Astrocyte (in vitro differentiated cells and primary cell): ENCODE measurements around the gene HRC. TPM values are rescaled to one million over a fixed set of nuclear protein-coding genes. Genes with fewer than 3 reads are reported as not detected.
"Not testable (repeated sequence)": the region's sequence is repeated elsewhere in the genome, so short reads cannot be mapped to it uniquely, and the experiment has no call there.

Experiments
- DNase-seq: peaks from one replicate; pipeline ENCODE4 v3.0.0-alpha.2; 2010; ENCODE audit warnings: low read depth
- FAIRE-seq: peaks from 2 replicates; lab custom pipeline; 2011; peaks lifted over from hg19 to GRCh38; lab: Jason Lieb, UNC
- H2AFZ ChIP-seq: 2 replicates; pipeline ENCODE4 v1.6.0; 2012; ENCODE audit warnings: low read depth, low read length, inconsistent platforms
- H3K27ac ChIP-seq: 2 replicates; pipeline ENCODE4 v1.5.1; 2011; ENCODE audit warnings: low read depth, low read length, inconsistent platforms
- H3K27me3 ChIP-seq: 2 replicates; pipeline ENCODE4 v1.6.0; 2011; ENCODE audit warnings: low read length, inconsistent platforms; ENCODE audit not compliant: insufficient read depth
- H3K36me3 ChIP-seq: 2 replicates; pipeline ENCODE4 v1.5.1; 2011; ENCODE audit warnings: low read length, inconsistent platforms; ENCODE audit not compliant: insufficient read depth
- H3K4me1 ChIP-seq: 2 replicates; pipeline ENCODE4 v1.5.1; 2011; ENCODE audit warnings: low read length, inconsistent platforms; ENCODE audit not compliant: insufficient read depth
- H3K4me2 ChIP-seq: 2 replicates; pipeline ENCODE4 v1.6.0; 2012; ENCODE audit warnings: low read length, inconsistent platforms
- H3K4me3 ChIP-seq: 2 replicates; pipeline ENCODE4 v1.5.1; 2011; ENCODE audit warnings: low read depth, mild to moderate bottlenecking, low read length, inconsistent platforms; ENCODE audit not compliant: insufficient read depth
- H3K79me2 ChIP-seq: 2 replicates; pipeline ENCODE4 v1.6.0; 2012; ENCODE audit warnings: mild to moderate bottlenecking, low read length, inconsistent platforms; ENCODE audit not compliant: insufficient read depth
- H3K9ac ChIP-seq: 2 replicates; pipeline ENCODE4 v1.6.0; 2012; ENCODE audit warnings: mild to moderate bottlenecking, low read length, inconsistent platforms
- H3K9me3 ChIP-seq: 2 replicates; pipeline ENCODE4 v1.5.1; 2012; ENCODE audit warnings: low read depth, mild to moderate bottlenecking, low read length, inconsistent platforms; ENCODE audit not compliant: insufficient read depth
- H4K20me1 ChIP-seq: 2 replicates; pipeline ENCODE4 v1.6.0; 2012; ENCODE audit warnings: low read length, inconsistent platforms; ENCODE audit not compliant: insufficient read depth
- H3K27ac Mint-ChIP-seq: one replicate; pipeline ENCODE4 v1.8.0; 2021; ENCODE audit warnings: mild to moderate bottlenecking, mixed read lengths; ENCODE audit not compliant: unreplicated experiment
- H3K27me3 Mint-ChIP-seq: one replicate; pipeline ENCODE4 v1.8.0; 2021; ENCODE audit warnings: low read depth, mixed read lengths; ENCODE audit not compliant: unreplicated experiment
- H3K36me3 Mint-ChIP-seq: one replicate; pipeline ENCODE4 v1.8.0; 2021; ENCODE audit warnings: low read depth, mixed read lengths; ENCODE audit not compliant: unreplicated experiment
- H3K4me1 Mint-ChIP-seq: one replicate; pipeline ENCODE4 v1.8.0; 2021; ENCODE audit warnings: low read depth, mixed read lengths; ENCODE audit not compliant: unreplicated experiment
- H3K4me3 Mint-ChIP-seq: one replicate; pipeline ENCODE4 v1.8.0; 2021; ENCODE audit warnings: mild to moderate bottlenecking, moderate library complexity, mixed read lengths; ENCODE audit not compliant: unreplicated experiment
- H3K9me3 Mint-ChIP-seq: one replicate; pipeline ENCODE4 v1.8.0; 2021; ENCODE audit warnings: mild to moderate bottlenecking, mixed read lengths; ENCODE audit not compliant: unreplicated experiment
- EZH2 ChIP-seq: IDR thresholded peaks from 2 replicates; pipeline ENCODE4 v1.6.1; 2012; ENCODE audit warnings: mild to moderate bottlenecking, low read length, inconsistent platforms; ENCODE audit not compliant: insufficient read depth
- total RNA-seq: library from RNA; stranded (reverse); gene quantifications from 2 replicates; pipeline ENCODE4 v1.2.1, GENCODE V29; 2021
- TF ChIP-seq, protein P1 (sequence below): IDR thresholded peaks from 2 replicates; pipeline ENCODE4 v1.5.1; 2011; ENCODE audit warnings: low read depth, mild to moderate bottlenecking, inconsistent platforms, low read length, moderate library complexity; ENCODE audit not compliant: insufficient read depth

The HRC gene
- total RNA-seq, 1 donor from 2014 or later: not detected

DNA sequence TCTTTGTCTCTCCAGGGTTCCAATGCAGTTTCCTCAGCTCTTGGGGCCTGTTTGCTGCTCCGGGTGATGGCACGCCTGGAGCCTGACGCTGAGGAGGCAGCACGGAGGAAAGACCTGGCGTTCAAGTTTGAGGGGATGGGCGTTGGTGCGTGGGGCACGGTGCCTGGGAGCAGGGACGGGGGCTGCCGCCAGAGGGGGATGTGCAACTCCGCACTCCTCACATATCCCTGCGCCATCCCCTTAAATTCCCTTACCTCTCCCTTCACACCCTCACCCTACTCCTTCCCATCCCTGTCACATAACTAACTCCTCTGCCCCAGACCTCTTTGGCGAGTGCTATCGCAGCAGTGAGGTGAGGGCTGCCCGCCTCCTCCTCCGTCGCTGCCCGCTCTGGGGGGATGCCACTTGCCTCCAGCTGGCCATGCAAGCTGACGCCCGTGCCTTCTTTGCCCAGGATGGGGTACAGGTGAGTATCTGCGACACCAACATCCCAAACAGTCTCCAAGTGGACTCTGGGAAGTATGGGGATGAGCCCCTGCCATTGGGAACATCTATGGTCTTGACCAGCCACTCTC, 33.5 kb upstream of the HRC start:
- no peak for TF ChIP-seq EZH2
- TF ChIP-seq, protein P1, sequence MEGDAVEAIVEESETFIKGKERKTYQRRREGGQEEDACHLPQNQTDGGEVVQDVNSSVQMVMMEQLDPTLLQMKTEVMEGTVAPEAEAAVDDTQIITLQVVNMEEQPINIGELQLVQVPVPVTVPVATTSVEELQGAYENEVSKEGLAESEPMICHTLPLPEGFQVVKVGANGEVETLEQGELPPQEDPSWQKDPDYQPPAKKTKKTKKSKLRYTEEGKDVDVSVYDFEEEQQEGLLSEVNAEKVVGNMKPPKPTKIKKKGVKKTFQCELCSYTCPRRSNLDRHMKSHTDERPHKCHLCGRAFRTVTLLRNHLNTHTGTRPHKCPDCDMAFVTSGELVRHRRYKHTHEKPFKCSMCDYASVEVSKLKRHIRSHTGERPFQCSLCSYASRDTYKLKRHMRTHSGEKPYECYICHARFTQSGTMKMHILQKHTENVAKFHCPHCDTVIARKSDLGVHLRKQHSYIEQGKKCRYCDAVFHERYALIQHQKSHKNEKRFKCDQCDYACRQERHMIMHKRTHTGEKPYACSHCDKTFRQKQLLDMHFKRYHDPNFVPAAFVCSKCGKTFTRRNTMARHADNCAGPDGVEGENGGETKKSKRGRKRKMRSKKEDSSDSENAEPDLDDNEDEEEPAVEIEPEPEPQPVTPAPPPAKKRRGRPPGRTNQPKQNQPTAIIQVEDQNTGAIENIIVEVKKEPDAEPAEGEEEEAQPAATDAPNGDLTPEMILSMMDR: no peak
- H3K79me2 ChIP-seq: no peaks in the 10 kb centered on the region
- H4K20me1 ChIP-seq: no peaks in the 10 kb centered on the region
- no peak overlapping the region for H2AFZ ChIP-seq
- H3K9ac ChIP-seq: no peak overlapping the region
- peaks cover 11% of the 10 kb centered on the region for H3K36me3 ChIP-seq
- H3K4me1 ChIP-seq: no peaks in the 10 kb centered on the region
- no peak for DNase-seq
- Mint-ChIP-seq H3K27ac (no peak overlapping the region), H3K4me3 (no peak overlapping the region), H3K36me3 (peaks cover 63% of the 10 kb centered on the region), H3K4me1 (no peaks in the 10 kb centered on the region), H3K27me3 (peaks cover 3% of the 10 kb centered on the region), H3K9me3 (peaks cover 10% of the 10 kb centered on the region)
- no peaks in the 10 kb centered on the region for H3K27me3 ChIP-seq
- no peaks in the 10 kb centered on the region for H3K9me3 ChIP-seq
- no peak for FAIRE-seq
- H3K27ac ChIP-seq: no peak overlapping the region
- H3K4me3 ChIP-seq: no peak overlapping the region
- H3K4me2 ChIP-seq: no peak overlapping the region

DNA sequence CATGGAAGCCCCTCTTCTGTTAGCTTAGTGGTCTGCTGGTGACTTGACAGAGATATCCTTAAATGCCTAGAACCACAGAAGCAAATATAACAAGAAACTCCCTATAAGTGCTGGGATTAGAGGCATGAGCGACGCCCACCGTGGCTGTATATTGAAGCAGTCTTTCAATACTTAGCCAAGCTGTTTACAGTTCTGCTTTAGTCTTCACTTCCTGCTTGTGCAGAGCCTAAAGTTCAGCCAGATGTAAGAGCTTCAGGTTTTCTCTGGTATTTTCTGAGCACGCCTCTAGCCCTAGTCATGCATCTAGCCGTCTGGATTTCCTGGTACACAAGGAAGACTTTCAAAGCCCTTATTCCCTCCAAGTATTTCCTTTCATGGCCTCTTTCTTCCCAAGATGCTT, 30.9 kb upstream of the HRC start:
- H3K4me3 ChIP-seq: no peak overlapping the region
- Mint-ChIP-seq H3K9me3 (peaks cover 17% of the 10 kb centered on the region), H3K27me3 (no peaks in the 10 kb centered on the region), H3K4me3 (no peak overlapping the region), H3K4me1 (no peaks in the 10 kb centered on the region), H3K36me3 (peaks cover 62% of the 10 kb centered on the region), H3K27ac (no peak overlapping the region)
- H3K4me2 ChIP-seq: no peak overlapping the region
- peaks cover 11% of the 10 kb centered on the region for H3K36me3 ChIP-seq
- no peaks in the 10 kb centered on the region for H4K20me1 ChIP-seq
- no peaks in the 10 kb centered on the region for H3K27me3 ChIP-seq
- no peaks in the 10 kb centered on the region for H3K79me2 ChIP-seq
- FAIRE-seq: no peak
- H3K27ac ChIP-seq: no peak overlapping the region
- H2AFZ ChIP-seq: no peak overlapping the region
- H3K9me3 ChIP-seq: no peaks in the 10 kb centered on the region
- H3K9ac ChIP-seq: no peak overlapping the region
- no peak for DNase-seq
- no peak for TF ChIP-seq EZH2
- TF ChIP-seq, protein P1: no peak
- H3K4me1 ChIP-seq: no peaks in the 10 kb centered on the region

DNA sequence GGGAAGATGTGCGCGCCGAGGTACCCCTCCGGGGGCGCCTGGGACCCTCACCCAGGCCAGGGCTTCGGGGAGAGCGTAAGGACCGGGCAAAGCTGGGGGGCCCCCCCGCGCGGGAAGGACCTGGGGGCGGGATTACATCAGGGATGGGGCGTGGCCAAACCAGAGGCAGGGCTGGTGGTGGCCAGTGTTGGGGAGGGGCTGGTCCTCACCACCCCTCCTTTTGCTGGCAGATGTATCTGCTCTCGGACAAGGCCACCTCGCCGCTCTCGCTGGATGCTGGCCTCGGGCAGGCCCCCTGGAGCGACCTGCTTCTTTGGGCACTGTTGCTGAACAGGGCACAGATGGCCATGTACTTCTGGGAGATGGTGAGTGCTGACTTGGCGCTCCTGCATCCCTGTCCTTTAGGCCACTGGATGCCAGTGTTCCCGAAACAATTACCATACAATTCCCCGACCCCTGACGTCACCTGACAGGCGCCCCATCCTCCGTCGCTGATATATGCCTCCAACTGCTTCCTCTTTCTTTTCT, 27.7 kb upstream of the HRC start:
- Mint-ChIP-seq H3K9me3 (peaks cover 15% of the 10 kb centered on the region), H3K4me1 (no peaks in the 10 kb centered on the region), H3K27ac (no peak overlapping the region), H3K36me3 (peaks cover 51% of the 10 kb centered on the region), H3K4me3 (no peak overlapping the region), H3K27me3 (no peaks in the 10 kb centered on the region)
- TF ChIP-seq, protein P1: no peak
- no peak for TF ChIP-seq EZH2
- Histone ChIP-seq H3K79me2 (no peaks in the 10 kb centered on the region), H3K4me1 (no peaks in the 10 kb centered on the region), H3K9ac (no peak overlapping the region), H3K36me3 (no peaks in the 10 kb centered on the region), H3K27me3 (no peaks in the 10 kb centered on the region), H3K27ac (no peak overlapping the region), H3K4me2 (no peak overlapping the region), H3K9me3 (no peaks in the 10 kb centered on the region), H3K4me3 (no peak overlapping the region), H2AFZ (no peak overlapping the region), H4K20me1 (no peaks in the 10 kb centered on the region)
- DNase-seq (no peak), FAIRE-seq (no peak)

DNA sequence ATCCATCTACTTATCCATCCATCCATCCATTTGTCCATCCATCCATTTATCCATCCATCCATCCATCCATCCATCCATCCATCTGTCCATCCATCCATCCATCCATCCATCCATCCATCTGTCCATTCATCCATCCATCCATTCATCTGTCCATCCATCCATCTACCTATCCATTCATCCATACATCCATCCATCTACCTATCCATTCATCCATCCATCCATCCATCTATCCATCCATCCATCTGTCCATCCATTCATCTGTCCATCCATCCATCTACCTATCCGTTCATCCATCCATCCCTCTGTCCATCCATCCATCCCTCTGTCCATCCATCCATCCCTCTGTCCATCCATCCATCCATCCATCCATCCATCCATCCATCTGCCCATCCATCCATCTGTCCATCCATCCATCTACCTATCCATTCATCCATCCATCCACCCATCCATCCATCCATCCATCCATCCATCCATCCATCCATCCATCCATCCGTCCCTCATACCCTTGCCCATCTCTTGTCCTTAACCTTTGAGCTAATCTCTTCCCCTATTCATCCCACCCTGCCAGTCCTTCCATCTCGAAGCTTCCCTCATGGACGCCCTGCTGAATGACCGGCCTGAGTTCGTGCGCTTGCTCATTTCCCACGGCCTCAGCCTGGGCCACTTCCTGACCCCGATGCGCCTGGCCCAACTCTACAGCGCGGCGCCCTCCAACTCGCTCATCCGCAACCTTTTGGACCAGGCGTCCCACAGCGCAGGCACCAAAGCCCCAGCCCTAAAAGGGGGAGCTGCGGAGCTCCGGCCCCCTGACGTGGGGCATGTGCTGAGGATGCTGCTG, 27.0 kb upstream of the HRC start:
- H3K4me3 ChIP-seq, H3K4me1 Mint-ChIP-seq, H3K4me1 ChIP-seq, H2AFZ ChIP-seq, H3K9ac ChIP-seq, FAIRE-seq, H3K79me2 ChIP-seq, H3K27me3 Mint-ChIP-seq, H3K27ac ChIP-seq, DNase-seq, H3K4me2 ChIP-seq, H3K27me3 ChIP-seq, H3K36me3 ChIP-seq, H3K9me3 ChIP-seq, H4K20me1 ChIP-seq, H3K27ac Mint-ChIP-seq: not testable (repeated sequence)
- peak overlapping the region; percentile 11 for H3K4me3 Mint-ChIP-seq
- peaks cover 15% of the 10 kb centered on the region for H3K9me3 Mint-ChIP-seq
- peaks cover 45% of the 10 kb centered on the region for H3K36me3 Mint-ChIP-seq
